ENCODE results near the gene PTPN23. TPM values are rescaled to one million over a fixed set of nuclear protein-coding genes. Genes with fewer than 3 reads are reported as not detected.

The PTPN23 gene, protein sequence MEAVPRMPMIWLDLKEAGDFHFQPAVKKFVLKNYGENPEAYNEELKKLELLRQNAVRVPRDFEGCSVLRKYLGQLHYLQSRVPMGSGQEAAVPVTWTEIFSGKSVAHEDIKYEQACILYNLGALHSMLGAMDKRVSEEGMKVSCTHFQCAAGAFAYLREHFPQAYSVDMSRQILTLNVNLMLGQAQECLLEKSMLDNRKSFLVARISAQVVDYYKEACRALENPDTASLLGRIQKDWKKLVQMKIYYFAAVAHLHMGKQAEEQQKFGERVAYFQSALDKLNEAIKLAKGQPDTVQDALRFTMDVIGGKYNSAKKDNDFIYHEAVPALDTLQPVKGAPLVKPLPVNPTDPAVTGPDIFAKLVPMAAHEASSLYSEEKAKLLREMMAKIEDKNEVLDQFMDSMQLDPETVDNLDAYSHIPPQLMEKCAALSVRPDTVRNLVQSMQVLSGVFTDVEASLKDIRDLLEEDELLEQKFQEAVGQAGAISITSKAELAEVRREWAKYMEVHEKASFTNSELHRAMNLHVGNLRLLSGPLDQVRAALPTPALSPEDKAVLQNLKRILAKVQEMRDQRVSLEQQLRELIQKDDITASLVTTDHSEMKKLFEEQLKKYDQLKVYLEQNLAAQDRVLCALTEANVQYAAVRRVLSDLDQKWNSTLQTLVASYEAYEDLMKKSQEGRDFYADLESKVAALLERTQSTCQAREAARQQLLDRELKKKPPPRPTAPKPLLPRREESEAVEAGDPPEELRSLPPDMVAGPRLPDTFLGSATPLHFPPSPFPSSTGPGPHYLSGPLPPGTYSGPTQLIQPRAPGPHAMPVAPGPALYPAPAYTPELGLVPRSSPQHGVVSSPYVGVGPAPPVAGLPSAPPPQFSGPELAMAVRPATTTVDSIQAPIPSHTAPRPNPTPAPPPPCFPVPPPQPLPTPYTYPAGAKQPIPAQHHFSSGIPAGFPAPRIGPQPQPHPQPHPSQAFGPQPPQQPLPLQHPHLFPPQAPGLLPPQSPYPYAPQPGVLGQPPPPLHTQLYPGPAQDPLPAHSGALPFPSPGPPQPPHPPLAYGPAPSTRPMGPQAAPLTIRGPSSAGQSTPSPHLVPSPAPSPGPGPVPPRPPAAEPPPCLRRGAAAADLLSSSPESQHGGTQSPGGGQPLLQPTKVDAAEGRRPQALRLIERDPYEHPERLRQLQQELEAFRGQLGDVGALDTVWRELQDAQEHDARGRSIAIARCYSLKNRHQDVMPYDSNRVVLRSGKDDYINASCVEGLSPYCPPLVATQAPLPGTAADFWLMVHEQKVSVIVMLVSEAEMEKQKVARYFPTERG (N-terminal part only)
- total RNA-seq = 10 to 100 TPM; 16.4 to 23.4 (median 19.6) TPM
- 10 to 100 TPM in 1 of 2 donors, 1 to 10 TPM in 1; 9.2 to 23.0 TPM for polyA plus RNA-seq
- long read RNA-seq, donor 1, partial matches to known transcripts = 2 of 3 reads
- long read RNA-seq, donor 1, other reads (novel, unspliced or antisense) = 1 of 3 reads
- long read RNA-seq, donor 2, partial matches to known transcripts = 1 of 1 reads
- long read RNA-seq, donor 2, other reads (novel, unspliced or antisense) = 0 of 1 reads
- long read RNA-seq, donor 3, partial matches to known transcripts = 3 of 3 reads
- long read RNA-seq, donor 3, other reads (novel, unspliced or antisense) = 0 of 3 reads

DNA sequence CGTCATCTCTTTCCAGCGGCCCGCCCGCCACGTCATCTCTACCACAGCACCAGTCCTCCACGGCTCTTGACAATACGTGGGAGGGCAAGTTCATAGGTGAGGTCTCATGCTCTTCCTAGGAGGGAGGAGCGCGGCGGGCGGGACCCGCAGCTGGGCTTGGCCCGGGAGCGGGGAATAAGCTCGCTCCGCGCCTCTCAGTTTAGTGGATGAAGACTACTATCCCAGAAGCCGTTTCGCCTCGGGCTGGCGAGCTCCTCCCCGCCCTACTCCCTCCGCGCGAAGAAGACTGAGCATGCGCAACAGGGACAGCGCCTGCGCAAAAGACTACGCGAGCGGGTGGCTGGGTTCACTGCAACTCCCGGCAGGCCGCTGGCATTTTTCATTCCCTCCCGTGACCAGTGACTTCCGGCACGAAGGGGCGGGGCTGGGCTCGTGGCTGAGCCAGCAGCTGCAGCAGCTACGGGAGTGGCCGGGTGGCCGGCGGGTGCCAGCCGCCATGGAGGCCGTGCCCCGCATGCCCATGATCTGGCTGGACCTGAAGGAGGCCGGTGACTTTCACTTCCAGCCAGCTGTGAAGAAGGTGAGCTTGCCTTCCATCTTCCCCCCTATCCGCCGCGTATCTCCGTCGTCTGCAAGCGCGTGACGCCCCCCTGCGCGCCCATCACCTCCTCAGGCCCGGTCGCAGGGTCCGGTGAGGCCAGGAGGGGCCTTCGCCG is at the start of gene PTPN23:
Gene PTPN23, plus strand, starts transcription at position 421 of the 716 bp plus-strand sequence. Its CDS starts 76 bp downstream, at position 497.
- Histone ChIP-seq H3K4me1 (peaks cover 8 to 56% (median 36%) of the 10 kb centered on the region in 9 donors), H3K27ac (peak within 1 kb of the TSS; percentile 83 to 97 (median 94)), H3K36me3 (peaks cover 0 to 10% (median 0%) of the 10 kb centered on the region in 9 donors), H3K9me3 (no peaks in the 10 kb centered on the region), H3K27me3 (no peaks in the 10 kb centered on the region), H3K4me3 (peak within 1 kb of the TSS; percentile 70 to 96 (median 92))
- TF ChIP-seq, protein P1, sequence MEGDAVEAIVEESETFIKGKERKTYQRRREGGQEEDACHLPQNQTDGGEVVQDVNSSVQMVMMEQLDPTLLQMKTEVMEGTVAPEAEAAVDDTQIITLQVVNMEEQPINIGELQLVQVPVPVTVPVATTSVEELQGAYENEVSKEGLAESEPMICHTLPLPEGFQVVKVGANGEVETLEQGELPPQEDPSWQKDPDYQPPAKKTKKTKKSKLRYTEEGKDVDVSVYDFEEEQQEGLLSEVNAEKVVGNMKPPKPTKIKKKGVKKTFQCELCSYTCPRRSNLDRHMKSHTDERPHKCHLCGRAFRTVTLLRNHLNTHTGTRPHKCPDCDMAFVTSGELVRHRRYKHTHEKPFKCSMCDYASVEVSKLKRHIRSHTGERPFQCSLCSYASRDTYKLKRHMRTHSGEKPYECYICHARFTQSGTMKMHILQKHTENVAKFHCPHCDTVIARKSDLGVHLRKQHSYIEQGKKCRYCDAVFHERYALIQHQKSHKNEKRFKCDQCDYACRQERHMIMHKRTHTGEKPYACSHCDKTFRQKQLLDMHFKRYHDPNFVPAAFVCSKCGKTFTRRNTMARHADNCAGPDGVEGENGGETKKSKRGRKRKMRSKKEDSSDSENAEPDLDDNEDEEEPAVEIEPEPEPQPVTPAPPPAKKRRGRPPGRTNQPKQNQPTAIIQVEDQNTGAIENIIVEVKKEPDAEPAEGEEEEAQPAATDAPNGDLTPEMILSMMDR (IDR thresholded peaks at IDR 0.05) = no peak
- 0 to 1% methylated on average over 59 to 61 of the region's 61 CpGs for WGBS, 2 donors
- DNase-seq (peak; percentile 99), ATAC-seq (peak; percentile 92 to 97 (median 94))
- intact Hi-C loops (cut with DNase I) = no loop called here

DNA sequence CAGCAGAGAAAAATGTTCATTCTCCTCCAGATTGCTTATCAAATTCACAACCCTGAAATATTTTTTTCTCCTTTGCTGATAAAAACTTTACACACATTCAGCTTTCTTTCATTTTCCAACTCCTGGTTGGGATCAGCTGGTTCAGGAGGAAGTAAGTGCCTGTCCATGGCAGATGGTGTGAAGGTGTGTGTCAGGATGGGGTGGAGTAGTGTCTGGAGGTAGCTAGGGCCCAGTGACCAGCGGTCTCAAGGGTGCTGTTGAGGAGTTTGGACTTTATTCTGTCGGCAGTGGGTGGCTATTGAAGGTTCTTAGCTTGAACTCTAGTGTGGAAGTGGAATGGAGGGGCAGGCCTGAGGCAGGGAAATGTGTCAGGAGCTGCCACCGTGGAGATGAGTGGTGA is 46.9 kb upstream of the PTPN23 start:
- H3K36me3 ChIP-seq = peaks cover 0 to 100% (median 70%) of the 10 kb centered on the region in 9 donors
- no peaks in the 10 kb centered on the region for H3K9me3 ChIP-seq
- H3K4me3 ChIP-seq = no peak overlapping the region
- ATAC-seq (no peak), DNase-seq (no peak)
- no peak overlapping the region for H3K27ac ChIP-seq
- TF ChIP-seq, protein P1 (IDR thresholded peaks at IDR 0.05) = no peak
- no peaks in the 10 kb centered on the region for H3K27me3 ChIP-seq
- H3K4me1 ChIP-seq = no peaks in the 10 kb centered on the region
- 76 to 79% methylated on average over 3 of the region's 3 CpGs for WGBS, 2 donors
- intact Hi-C loops (cut with DNase I) = loop anchor here in 1 of 10 donors (10.0 kb wide), 1 partner anchor 319 kb away; no protein-coding TSS in a partner anchor

DNA sequence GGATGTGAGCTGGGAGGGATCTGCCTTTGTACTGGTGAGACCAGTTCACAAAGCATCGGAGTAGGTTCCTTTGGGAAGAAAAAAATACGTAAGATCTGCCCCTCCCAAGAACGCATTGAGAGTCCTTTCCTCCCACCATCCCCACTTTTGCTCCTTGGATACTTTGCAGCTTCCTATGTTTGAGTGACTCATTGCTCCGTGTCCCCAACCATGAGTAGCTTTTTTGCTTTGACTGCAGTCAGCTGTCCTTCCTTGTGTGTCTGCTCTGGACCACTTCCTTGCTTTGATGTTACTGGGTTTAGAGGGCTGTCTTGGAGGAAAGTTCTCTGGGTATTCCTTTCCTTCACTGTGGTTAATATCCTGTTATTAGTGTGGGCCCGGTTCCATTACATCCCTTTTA is 43.2 kb upstream of the PTPN23 start:
- Histone ChIP-seq H3K4me1 (no peaks in the 10 kb centered on the region), H3K4me3 (no peak overlapping the region), H3K36me3 (peaks cover 0 to 100% (median 59%) of the 10 kb centered on the region in 9 donors), H3K9me3 (no peaks in the 10 kb centered on the region), H3K27ac (no peak overlapping the region), H3K27me3 (no peaks in the 10 kb centered on the region)
- DNase-seq (no peak), ATAC-seq (no peak)
- intact Hi-C loops (cut with DNase I) = loop anchor here in 1 of 10 donors (10.0 kb wide), 1 partner anchor 323 kb away; no protein-coding TSS in a partner anchor
- WGBS, 2 donors = 83 to 85% methylated on average over 5 of the region's 5 CpGs
- TF ChIP-seq, protein P1 (IDR thresholded peaks at IDR 0.05) = no peak
